HG03060 (cell line): ENCODE results near the gene LRBA.

Experiments used
- ATAC-seq: cut with Tn5 transposase; IDR thresholded peaks from one replicate; pipeline ENCODE4 v1.9.1; 2021; ENCODE audit warnings: low read depth, moderate number of reproducible peaks; ENCODE audit not compliant: unreplicated experiment

The LRBA gene

GRCh38 chr4:150457802-150458201, 557.3 kb downstream of the LRBA start:
- ATAC-seq, result no peak

DNA sequence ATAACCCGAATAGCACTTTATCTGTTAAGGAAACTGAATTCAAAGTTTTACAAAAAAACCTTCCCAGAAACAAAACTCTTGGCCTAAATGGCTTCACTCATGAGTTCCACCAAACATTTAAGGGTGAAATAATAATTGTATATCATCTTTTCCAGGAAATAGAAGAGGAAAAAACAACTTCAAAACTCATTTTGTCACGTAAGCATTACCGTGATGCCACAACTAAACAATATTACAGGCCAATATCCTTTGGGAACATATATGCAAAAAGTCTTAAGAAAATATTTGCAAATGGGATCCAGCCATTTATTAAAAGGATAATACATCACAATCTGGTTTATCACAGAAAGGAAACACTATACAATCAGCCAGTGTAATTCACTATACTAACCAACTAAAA, 563.2 kb downstream of the LRBA start:
- ATAC-seq, result no peak

DNA sequence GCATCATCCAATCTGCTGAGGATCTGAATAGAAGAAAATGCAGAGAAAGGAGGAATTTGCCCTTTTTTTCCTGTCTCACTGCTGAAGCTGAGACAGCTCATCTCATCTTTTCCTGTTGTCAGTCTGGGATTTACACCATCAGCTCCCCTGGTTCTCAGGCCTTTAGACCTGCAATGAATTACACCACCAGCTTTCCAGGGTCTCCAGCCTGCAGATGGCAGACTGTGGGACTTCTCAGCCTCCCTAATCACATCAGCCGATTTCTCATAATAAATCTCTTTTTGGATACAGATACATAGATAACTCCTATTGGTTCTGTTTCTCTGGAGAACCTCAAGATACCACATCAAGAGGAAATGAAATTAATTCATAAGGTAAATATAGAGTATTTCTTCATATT, 567.7 kb downstream of the LRBA start:
- ATAC-seq, result no peak

- no peak for ATAC-seq
These were observed 575.6 kb downstream of the LRBA start for GRCh38 chr4:150439451-150439933.

DNA sequence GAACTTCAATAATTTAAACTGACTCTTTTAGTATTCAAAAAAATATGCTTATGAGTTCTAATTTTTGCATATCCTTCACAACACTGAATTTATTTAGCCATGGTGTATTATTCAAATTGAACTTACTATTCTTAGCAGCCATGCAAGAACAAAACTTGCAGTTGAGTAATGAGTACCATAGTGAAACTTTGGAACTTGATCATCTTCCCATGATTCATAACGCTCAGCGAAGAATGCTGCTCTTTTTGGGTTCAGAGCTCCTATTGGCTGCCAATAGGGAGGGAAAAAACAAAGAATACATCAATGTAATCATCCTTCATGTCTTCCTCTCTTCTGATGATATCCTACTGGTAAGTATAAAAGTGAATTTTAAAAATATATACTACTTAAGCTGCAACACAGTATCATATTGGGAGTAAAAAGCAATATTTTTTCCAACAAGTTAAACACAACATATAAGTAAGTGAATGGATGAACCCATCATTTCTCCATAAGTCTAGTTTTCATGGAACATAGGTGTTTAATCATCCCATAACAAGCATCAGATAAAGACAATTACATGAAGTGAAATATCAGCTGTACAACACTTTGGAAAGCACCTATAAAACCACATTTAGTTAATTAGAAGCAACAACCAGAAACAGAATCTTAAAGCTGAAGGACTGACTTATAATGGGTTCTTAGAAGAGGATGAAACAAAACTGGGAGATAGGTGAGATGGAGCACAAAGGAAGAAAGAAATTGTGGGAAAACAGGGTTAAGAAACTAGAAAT, 578.3 kb downstream of the LRBA start:
- no peak for ATAC-seq

- ATAC-seq, result no peak
These were observed 583.9 kb downstream of the LRBA start for GRCh38 chr4:150431221-150431620.

GRCh38 chr4:150425161-150425560, 589.9 kb downstream of the LRBA start:
- ATAC-seq, result no peak

GRCh38 chr4:150423503-150423902, 591.6 kb downstream of the LRBA start:
- no peak for ATAC-seq

GRCh38 chr4:150423074-150423473, 592.0 kb downstream of the LRBA start:
- no peak for ATAC-seq

- no peak for ATAC-seq
These were observed 593.5 kb downstream of the LRBA start for GRCh38 chr4:150421612-150422011.

DNA sequence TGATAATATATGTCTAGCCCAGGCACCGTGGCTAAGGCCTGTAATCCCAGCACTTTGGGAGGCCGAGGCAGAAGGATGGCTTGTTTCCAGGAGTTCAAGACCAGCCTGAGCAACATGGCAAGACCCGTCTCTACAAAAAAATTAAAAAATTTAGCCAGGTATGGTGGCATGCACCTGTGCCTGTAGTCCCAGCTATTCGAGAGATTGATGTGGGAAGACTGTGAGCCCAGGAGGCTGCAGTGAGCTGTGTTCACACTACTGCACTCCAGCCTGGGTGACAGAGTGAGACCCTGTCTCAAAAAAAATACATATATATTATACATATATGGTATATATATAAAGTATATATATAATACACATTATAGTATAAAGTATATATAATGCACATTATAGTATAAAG, 595.1 kb downstream of the LRBA start:
- no peak for ATAC-seq

DNA sequence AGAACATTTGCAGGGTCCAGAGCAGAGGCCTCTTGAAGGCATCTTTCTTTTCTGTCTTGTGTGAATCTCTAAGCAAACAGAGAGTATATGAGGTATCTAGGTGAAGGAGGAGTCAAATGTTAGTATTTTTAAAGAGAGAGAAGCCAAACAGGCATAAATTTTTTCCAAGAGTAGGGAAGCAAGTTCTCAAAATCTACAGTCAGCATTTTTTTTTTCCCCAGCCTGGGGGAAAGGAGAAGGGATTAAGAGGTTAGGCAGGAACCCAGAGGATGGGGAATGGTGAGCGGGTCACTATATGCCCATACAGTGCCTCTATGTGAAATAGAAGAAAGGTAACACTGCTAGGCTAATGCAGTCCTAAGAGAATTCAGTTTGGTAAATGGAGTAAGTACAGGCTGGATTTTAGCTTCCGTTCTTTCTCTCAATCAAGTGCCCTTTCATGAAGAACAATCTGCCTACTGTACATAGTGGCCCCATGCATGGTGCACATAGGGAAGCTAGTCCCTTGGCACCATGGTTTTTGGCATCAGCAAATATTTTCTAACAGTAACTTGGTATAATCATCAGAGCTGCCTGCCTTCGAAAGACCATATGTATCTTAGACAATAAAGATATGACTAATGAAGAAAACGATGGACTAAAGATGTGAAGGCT, 596.2 kb downstream of the LRBA start:
- ATAC-seq, result no peak

DNA sequence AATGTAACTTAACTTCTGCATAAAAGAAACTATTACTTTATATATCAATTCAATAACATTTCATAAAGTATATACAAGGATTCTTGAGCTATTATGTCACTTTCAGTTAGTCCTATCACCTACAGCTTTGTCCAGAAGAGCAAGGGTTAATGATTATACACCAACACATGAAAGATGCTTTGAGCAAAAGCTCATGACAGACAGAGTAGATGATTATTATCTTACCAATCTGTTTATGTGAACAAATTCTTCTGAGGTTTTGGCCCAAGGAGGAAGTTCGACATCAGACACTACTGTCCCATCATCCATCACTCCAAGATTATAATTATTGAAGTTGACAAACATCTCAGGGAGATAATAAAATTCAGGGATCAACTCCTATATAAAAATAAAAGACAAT, 599.9 kb downstream of the LRBA start:
- ATAC-seq, result no peak

DNA sequence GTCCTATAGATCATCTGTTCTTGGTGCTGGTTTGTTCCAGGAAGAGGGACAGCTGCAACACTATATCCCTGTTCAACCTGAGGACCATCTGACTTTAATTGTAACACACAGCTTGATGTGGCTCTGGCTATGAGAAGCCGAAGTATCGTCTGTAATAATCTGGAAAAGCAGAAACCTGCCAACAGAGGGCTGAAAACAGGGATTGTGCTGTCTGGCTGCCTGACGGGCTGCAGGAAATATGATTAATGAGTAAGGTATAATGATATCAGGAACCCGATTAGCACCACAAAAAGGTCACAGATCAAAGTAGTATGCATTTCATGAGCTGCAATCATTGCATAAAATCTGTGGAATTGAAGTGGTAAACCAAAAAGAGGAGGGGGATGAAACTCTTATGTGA, 603.6 kb downstream of the LRBA start:
- ATAC-seq, result no peak

GRCh38 chr4:150402871-150403272, 612.2 kb downstream of the LRBA start:
- ATAC-seq, result no peak

DNA sequence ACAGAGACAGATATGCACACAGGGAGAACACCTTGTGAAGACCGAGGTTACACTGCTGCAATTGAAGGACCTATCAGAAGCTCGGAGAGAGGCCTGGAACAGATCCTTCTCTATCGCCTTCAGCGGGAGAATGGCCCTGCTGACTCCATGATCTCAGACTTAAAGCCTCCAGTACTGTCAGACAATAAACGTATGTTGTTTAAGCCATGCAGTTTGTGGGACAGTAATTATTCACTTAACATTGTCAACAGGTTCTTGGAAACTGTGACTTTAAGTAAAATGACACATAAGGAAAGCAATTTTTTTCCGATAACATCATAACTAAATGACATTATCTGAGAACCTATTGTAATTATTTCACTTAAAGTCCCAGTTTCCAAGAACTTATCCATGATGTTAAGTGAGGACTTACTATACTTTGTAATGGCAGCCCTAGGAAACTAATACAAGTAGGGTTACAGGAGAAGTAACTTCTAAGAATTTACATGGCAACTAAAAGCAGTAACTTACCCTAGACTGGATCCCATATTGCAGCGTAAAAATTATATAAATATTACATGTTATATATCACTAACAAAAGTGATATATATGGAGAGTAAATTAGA, 613.9 kb downstream of the LRBA start:
- no peak for ATAC-seq

DNA sequence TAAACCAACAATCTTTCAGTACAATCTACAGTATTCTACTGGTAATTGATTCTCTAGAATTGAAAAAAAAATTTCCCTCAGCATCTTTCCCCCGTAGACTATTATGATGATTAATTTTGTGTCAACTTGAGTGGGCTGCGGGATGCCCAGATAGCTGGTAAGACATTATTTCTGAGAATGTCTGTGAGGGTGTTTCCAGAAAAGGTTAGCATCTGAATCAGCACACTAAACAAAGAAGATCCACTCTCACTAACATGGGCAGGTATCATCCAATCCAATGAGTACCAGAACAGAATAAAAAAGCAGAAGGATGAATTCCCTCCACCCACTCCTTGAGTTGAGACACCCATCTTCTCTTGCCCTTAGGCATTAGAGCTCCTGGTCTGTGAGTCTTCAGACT, 619.2 kb downstream of the LRBA start:
- no peak for ATAC-seq

- no peak for ATAC-seq
These were observed 621.0 kb downstream of the LRBA start for GRCh38 chr4:150394046-150394445.

DNA sequence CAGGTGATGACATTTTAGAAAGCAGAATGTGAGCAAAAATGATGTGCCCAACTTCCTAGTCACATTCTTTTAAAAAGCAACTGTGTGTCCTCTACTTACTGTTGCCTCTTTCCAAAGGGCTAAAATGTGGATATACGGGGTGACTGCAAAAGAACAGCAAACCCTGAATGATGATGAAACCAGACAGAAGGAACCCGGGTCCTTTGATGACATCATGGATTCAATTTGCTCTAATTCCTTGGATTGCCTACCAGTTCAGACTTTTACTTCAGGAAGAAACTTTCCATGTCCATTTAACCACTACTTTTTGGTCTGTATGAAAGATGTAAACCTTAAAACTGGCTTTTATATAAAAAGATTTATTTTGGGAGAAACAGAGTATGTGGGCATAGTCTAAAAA, 624.0 kb downstream of the LRBA start:
- no peak for ATAC-seq

- ATAC-seq, result no peak
These were observed 624.6 kb downstream of the LRBA start for GRCh38 chr4:150390531-150390910.

- no peak for ATAC-seq
These were observed 625.1 kb downstream of the LRBA start for GRCh38 chr4:150389896-150390530.
